ENCODE results near the gene TMEM100.

The TMEM100 gene

DNA sequence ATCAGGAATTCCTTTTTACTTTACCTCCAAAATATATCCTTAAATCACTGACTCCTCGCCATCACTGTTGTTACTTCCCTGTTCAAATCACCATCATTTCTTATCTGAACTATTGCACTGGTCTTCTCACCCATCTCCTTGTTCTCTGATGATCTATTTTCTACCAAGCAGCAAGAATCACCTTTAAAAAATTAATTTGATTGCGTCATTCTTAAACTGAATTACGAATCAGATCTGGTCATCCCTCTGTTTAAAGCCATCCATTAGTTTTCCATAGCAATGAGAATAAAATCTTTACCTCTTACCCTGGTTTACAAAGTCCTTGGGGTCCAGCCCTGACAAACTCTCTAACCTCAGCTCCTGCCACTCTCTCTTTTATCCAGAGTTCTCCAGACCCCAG lies 42.8 kb upstream of the TMEM100 start:
- POLR2A ChIA-PET, result no interaction called here
- no peak for DNase-seq (ENCODE audit: extremely low spot score)
- TF ChIP-seq FOXK2 (IDR thresholded peaks at IDR 0.05) (no peak), FOXM1 (IDR thresholded peaks at IDR 0.05; ENCODE audit: borderline replicate concordance) (no peak), FOXA1 (IDR thresholded peaks at IDR 0.05) (no peak), TARDBP (IDR thresholded peaks at IDR 0.05) (no peak), SP1 (IDR thresholded peaks at IDR 0.05) (no peak), ARNT (IDR thresholded peaks at IDR 0.05) (no peak), BHLHE40 (IDR thresholded peaks at IDR 0.05; ENCODE audit: borderline replicate concordance) (no peak), LEF1 (IDR thresholded peaks at IDR 0.05; ENCODE audit: borderline replicate concordance) (no peak), ZNF384 (IDR thresholded peaks at IDR 0.05) (no peak), ELF4 (IDR thresholded peaks at IDR 0.05) (no peak), SUZ12 (IDR thresholded peaks at IDR 0.05) (no peak), NFRKB (IDR thresholded peaks at IDR 0.05) (no peak), HDGF (IDR thresholded peaks at IDR 0.05; ENCODE audit: borderline replicate concordance) (no peak), L3MBTL2 (conservative IDR thresholded peaks at IDR 0.05) (no peak), CTBP1 (IDR thresholded peaks at IDR 0.05; ENCODE audit: borderline replicate concordance) (no peak)
- TF ChIP-seq, protein P1, sequence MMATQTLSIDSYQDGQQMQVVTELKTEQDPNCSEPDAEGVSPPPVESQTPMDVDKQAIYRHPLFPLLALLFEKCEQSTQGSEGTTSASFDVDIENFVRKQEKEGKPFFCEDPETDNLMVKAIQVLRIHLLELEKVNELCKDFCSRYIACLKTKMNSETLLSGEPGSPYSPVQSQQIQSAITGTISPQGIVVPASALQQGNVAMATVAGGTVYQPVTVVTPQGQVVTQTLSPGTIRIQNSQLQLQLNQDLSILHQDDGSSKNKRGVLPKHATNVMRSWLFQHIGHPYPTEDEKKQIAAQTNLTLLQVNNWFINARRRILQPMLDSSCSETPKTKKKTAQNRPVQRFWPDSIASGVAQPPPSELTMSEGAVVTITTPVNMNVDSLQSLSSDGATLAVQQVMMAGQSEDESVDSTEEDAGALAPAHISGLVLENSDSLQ (IDR thresholded peaks at IDR 0.05), result no peak
- CTCF ChIA-PET, result no interaction called here

DNA sequence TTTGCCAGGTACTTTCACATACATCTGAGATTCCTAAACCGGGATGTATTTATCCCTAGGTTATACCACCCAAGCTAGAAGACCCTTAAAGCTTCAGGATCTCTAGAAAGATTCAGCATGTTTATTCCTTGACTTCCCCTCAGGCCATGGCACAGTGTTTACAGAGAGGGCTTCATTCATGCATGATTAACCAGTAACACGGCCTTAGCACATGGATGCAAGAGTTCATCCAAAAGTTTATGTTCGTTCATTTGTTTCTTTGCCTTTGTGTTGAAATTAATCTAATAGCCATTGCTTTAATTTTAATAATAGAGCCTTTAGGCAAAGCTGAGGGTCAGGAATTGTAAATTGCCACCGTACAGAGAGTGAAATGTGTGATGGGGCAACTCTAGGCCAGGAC lies 41.9 kb upstream of the TMEM100 start:
- ChIA-PET POLR2A (no interaction called here), CTCF (no interaction called here)
- TF ChIP-seq ELF4 (IDR thresholded peaks at IDR 0.05) (no peak), BHLHE40 (IDR thresholded peaks at IDR 0.05; ENCODE audit: borderline replicate concordance) (no peak)
- DNase-seq (ENCODE audit: extremely low spot score), result no peak

DNA sequence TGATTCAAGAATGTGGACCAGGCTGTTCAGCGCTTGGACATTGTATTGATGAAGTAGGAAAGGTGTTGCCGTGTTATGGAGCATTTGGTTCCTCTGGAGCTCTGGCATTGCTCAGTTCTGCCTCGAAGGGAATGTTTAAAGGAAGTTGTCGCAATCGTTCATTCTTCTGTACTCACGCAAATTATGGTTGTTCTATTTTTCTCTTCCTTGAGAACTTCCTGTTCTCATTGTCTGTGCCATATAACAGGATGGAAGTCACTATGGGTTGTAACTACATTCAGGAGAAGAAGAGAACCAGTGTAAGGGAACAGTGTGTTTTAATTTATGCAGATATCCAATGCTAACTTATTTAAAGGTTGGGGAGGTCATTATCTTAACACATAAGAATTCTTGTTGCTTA lies 41.2 kb upstream of the TMEM100 start:
- DNase-seq (ENCODE audit: extremely low spot score), result no peak
- ChIA-PET POLR2A (no interaction called here), CTCF (no interaction called here)
- TF ChIP-seq ARNT (IDR thresholded peaks at IDR 0.05), result no peak
- TF ChIP-seq L3MBTL2 (conservative IDR thresholded peaks at IDR 0.05), result no peak
- no peak for TF ChIP-seq BHLHE40 (IDR thresholded peaks at IDR 0.05; ENCODE audit: borderline replicate concordance)
- TF ChIP-seq HDGF (IDR thresholded peaks at IDR 0.05; ENCODE audit: borderline replicate concordance), result no peak
- TF ChIP-seq ZNF384 (IDR thresholded peaks at IDR 0.05), result no peak
- TF ChIP-seq FOXM1 (IDR thresholded peaks at IDR 0.05; ENCODE audit: borderline replicate concordance), result no peak
- TF ChIP-seq TARDBP (IDR thresholded peaks at IDR 0.05), result no peak
- no peak for TF ChIP-seq SP1 (IDR thresholded peaks at IDR 0.05)
- TF ChIP-seq NFRKB (IDR thresholded peaks at IDR 0.05), result no peak
- no peak for TF ChIP-seq FOXK2 (IDR thresholded peaks at IDR 0.05)
- TF ChIP-seq LEF1 (IDR thresholded peaks at IDR 0.05; ENCODE audit: borderline replicate concordance), result no peak
- TF ChIP-seq, protein P1 (IDR thresholded peaks at IDR 0.05), result no peak
- no peak for TF ChIP-seq ELF4 (IDR thresholded peaks at IDR 0.05)
- TF ChIP-seq CTBP1 (IDR thresholded peaks at IDR 0.05; ENCODE audit: borderline replicate concordance), result no peak
- TF ChIP-seq FOXA1 (IDR thresholded peaks at IDR 0.05), result no peak
- TF ChIP-seq SUZ12 (IDR thresholded peaks at IDR 0.05), result no peak

DNA sequence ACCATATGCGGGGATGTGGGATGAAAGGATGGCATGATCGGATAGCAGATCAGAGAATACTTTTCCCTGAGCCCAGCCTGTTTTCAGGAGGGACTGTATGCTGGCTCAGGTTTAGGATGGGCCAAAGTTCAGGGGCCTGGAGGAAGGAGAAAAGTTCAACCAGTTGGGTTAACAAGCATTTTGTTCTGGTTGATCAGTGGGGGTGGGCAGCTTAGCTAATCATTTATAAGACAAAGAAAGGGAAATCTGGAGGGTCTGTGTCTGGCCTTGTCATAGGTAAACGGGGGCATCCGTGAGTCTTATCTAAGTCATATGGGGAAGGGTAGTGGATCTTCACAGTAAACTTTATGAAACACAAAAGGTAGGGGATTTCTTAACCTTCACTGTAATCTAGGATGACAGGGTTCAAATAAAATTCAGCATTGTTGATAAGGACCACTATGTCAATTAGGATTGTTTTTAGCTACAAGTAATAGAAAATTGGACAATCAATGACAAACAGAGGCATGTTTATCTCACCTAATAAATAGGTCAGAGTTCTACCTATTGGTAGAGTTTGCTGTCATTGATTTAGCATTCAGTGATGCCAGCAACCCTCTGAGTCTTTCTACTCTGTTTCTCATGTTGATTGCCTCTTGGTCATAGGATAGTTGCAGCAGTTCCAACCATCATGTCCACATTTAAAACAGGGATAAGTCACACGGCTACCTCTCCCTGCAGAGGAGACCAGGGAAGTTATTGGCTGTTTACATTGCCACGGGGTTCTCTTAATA lies 39.6 kb upstream of the TMEM100 start:
- no peak for DNase-seq (ENCODE audit: extremely low spot score)
- POLR2A ChIA-PET, result interaction anchor here (0.9 kb wide), 1 partner anchor 12 kb away, joined by 3 read pairs; the partner anchor contains the start of gene PCTP
- CTCF ChIA-PET, result no interaction called here
- TF ChIP-seq HDGF (IDR thresholded peaks at IDR 0.05; ENCODE audit: borderline replicate concordance) (no peak), FOXA1 (IDR thresholded peaks at IDR 0.05) (no peak), NFRKB (IDR thresholded peaks at IDR 0.05) (no peak), BHLHE40 (IDR thresholded peaks at IDR 0.05; ENCODE audit: borderline replicate concordance) (no peak), ELF4 (IDR thresholded peaks at IDR 0.05) (no peak), CTBP1 (IDR thresholded peaks at IDR 0.05; ENCODE audit: borderline replicate concordance) (no peak), ZNF384 (IDR thresholded peaks at IDR 0.05) (no peak)

DNA sequence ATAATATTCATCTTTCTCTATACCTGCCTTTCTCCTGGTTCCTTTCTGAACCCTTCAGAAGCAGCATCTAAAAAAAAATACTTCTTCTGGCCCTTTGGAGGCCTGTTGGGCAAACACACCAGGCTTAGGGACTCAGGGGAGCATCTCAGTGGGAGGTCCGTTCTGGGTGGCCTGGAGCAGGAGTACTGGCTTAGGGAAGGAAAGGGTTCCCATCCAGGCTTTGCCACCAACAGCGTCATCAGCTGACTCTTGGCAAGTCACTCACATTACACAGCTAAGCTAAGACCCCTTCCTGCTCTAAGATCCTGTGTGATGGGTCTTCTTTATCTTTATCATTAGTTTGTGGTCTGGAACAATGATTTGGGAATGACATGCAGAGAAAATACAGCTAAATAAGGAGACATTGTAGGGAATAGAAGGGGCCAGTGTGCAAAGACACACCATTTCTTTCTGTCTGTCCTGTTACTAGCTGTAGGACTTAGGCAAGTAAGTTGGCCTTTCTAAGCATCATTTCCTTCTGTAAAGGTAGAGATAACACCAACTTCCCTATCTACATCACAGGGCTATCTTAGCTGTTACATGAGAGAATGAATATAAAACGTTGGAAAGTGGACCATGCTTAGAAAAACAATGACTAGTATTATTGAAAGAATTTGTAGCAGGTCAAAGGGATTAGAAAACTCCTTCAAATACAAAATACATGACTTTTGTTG lies 38.1 kb upstream of the TMEM100 start:
- DNase-seq (ENCODE audit: extremely low spot score), result no peak
- TF ChIP-seq NFRKB (IDR thresholded peaks at IDR 0.05), result no peak
- no peak for TF ChIP-seq ZNF384 (IDR thresholded peaks at IDR 0.05)
- no peak for TF ChIP-seq ARNT (IDR thresholded peaks at IDR 0.05)
- TF ChIP-seq, protein P1 (IDR thresholded peaks at IDR 0.05), result no peak
- TF ChIP-seq FOXK2 (IDR thresholded peaks at IDR 0.05), result no peak
- TF ChIP-seq TARDBP (IDR thresholded peaks at IDR 0.05), result no peak
- no peak for TF ChIP-seq SUZ12 (IDR thresholded peaks at IDR 0.05)
- TF ChIP-seq FOXM1 (IDR thresholded peaks at IDR 0.05; ENCODE audit: borderline replicate concordance), result no peak
- no peak for TF ChIP-seq HDGF (IDR thresholded peaks at IDR 0.05; ENCODE audit: borderline replicate concordance)
- TF ChIP-seq BHLHE40 (IDR thresholded peaks at IDR 0.05; ENCODE audit: borderline replicate concordance), result no peak
- TF ChIP-seq FOXA1 (IDR thresholded peaks at IDR 0.05), result no peak
- TF ChIP-seq L3MBTL2 (conservative IDR thresholded peaks at IDR 0.05), result no peak
- no peak for TF ChIP-seq LEF1 (IDR thresholded peaks at IDR 0.05; ENCODE audit: borderline replicate concordance)
- TF ChIP-seq SP1 (IDR thresholded peaks at IDR 0.05), result no peak
- no peak for TF ChIP-seq CTBP1 (IDR thresholded peaks at IDR 0.05; ENCODE audit: borderline replicate concordance)
- no peak for TF ChIP-seq ELF4 (IDR thresholded peaks at IDR 0.05)
- POLR2A ChIA-PET, result interaction anchor here (1.0 kb wide), 1 partner anchor 10 kb away, joined by 4 read pairs; the partner anchor contains the start of gene PCTP
- CTCF ChIA-PET, result no interaction called here

All from HEK293T (cell line).